Myocyte (in vitro differentiated cells): ENCODE measurements around the gene JPH4. TPM values are rescaled to one million over a fixed set of nuclear protein-coding genes. Genes with fewer than 3 reads are reported as not detected.

Experiments
- DNase-seq: peaks from one replicate; pipeline ENCODE4 v3.0.0-alpha.2; 2012; ENCODE audit warnings: low read depth
- total RNA-seq: library from RNA; depleted of rRNA; stranded (reverse); fragments of >200 nt; gene quantifications from 2 replicates; pipeline ENCODE4 v1.2.3, GENCODE V29; 2014

Gene JPH4
- total RNA-seq, 1 donor from 2014 or later = not detected

GRCh38 chr14:23531391-23531790 is 47.2 kb downstream of the JPH4 start:
- DNase-seq = no peak

- DNase-seq = peak; percentile 7
These were observed 48.1 kb downstream of the JPH4 start for GRCh38 chr14:23530375-23531055.

DNA sequence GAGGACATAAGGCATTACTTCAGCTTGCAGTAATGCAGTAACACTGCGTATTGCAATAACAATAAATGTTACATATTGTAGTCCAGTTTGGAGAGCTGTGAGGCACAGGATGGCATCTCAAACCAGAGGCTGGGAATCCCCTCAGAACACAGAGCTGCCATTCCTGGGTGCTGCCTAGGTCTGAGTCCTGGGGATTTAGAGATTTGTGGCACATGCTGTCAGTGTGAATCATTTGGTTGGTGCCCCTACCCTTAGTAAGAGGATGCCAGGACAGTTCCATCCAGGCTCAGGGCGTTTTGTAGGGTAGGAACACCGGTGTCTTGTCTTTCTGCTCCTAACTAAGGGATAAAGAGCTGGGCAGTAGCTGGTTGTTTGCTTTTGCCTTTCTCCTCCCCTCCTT is 49.6 kb downstream of the JPH4 start:
- no peak for DNase-seq

- DNase-seq = no peak
These were observed 50.0 kb downstream of the JPH4 start for GRCh38 chr14:23528555-23528954.

DNA sequence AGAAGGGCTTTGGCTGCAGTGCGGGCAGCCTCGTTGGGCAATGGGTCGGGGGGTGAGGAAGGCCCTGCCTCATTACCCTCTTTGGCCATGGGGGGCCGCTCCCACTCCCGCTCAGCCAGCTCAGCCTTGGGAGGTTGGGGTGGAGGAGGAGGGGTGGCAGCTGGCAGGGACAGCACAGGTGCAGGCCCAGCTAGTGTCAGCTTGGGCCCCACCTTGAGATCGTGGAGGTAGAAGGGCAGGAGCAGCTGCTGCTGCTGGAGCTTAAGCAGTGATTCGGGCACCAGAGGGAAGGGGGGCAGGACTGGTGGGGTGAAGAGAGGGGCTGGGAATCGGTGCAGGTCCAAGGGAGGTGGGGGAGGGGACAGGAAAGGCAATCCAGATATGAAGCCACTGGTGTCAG is 53.0 kb downstream of the JPH4 start:
- DNase-seq = peak; percentile 11

GRCh38 chr14:23524954-23525353 is 53.6 kb downstream of the JPH4 start:
- DNase-seq = no peak

- no peak for DNase-seq
These were observed 55.2 kb downstream of the JPH4 start for GRCh38 chr14:23523229-23524016.

DNA sequence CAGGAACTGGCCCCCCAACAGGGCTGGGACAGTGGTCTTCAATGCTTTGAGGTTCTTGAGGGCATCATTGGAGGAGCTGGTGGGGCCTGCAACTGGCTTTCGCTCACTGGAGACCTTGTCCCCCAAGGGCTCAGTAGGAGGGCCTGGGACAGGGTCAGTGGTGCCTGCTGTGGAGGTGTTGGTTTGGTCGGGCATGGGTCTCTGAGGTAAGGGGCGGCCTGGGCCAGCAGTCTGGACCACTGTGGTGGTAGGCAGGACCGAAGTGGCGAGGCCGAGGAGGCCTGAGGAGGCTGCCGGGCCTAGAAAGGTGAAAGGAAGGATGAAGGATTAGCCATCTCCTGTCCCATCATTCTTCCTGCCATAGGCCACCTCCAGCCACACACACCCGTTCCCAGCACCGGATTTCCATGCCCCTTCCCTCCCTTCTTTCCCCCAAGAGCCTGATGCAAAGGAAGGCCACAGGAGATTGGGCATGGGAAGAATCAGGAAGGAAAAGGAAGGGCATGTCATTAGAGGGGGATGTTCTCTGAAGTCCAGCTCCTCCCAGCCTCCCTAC is 55.9 kb downstream of the JPH4 start:
- no peak for DNase-seq

GRCh38 chr14:23521785-23522640 is 56.6 kb downstream of the JPH4 start:
- DNase-seq = no peak

DNA sequence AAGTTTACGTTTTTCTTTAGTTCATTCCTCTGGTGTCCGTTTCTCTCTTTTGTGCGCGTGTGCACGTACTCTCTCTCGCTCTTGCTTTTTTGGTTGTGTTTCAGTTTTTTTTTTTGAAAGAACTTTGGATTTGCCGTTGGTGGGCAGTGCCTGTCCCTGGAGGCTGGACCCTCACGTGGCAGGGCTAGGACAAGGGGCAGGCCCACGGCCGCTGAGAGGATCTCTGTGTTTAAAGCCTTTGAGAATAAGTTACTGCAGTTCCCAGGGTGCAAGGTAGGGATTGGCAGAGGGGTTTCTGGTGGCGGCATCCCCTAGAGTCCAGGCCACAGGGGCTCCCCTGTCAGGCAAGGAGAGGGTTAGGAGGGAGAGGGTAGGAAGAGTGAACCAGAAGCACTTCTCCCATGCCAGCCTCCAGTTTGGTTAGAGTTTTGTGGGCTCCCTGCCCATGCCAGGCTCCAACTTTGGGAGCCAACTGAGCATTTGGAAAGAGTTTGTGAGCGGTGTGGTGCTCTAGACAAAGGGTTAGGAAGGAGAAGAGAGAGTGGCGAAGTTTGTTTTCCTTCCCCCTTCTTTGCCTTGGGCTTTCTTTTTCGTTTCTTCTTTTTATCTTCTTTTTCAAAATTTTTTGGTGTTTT is 57.6 kb downstream of the JPH4 start:
- no peak for DNase-seq

GRCh38 chr14:23518709-23519108 is 59.9 kb downstream of the JPH4 start:
- DNase-seq = no peak

Other genes starting within 250 kb of the JPH4 start
- 9.6 and 11.1 TPM in 2 replicates for gene SLC22A17, start 225.9 kb downstream of the JPH4 start, total RNA-seq
- not detected in 2 replicates for gene EFS, start 213.6 kb downstream of the JPH4 start, total RNA-seq
- not detected in 2 replicates for gene IL25, start 206.0 kb downstream of the JPH4 start, total RNA-seq
- not detected in 2 replicates for gene CMTM5, start 201.7 kb downstream of the JPH4 start, total RNA-seq
- gene MYH6, start 170.5 kb downstream of the JPH4 start, total RNA-seq = 2.6 and 3.4 TPM in 2 replicates
- gene MYH7, start 143.1 kb downstream of the JPH4 start, total RNA-seq = 155 and 258 TPM in 2 replicates
- gene NGDN, start 109.1 kb downstream of the JPH4 start, total RNA-seq = 34.3 and 39.5 TPM in 2 replicates
- gene ZFHX2, start 27.0 kb downstream of the JPH4 start, total RNA-seq = 0.05 and 0.31 TPM in 2 replicates
- gene THTPA, start 22.5 kb downstream of the JPH4 start, total RNA-seq = 31.6 and 42.1 TPM in 2 replicates
- gene AP1G2, start 11.0 kb downstream of the JPH4 start, total RNA-seq = 10.0 and 10.2 TPM in 2 replicates
- 0.19 and 1.2 TPM in 2 replicates for gene DHRS2, start 57.6 kb upstream of the JPH4 start, total RNA-seq